ENCODE measurements around the gene CGB1. TPM values are rescaled to one million over a fixed set of nuclear protein-coding genes. Genes with fewer than 3 reads are reported as not detected.

CGB1 gene
- total RNA-seq, 4 donors from 2014 or later = not detected

GRCh38 chr19:49017666-49018351 lies 18.9 kb downstream of the CGB1 start:
- Histone ChIP-seq H3K4me3 (replicated peaks in 1 of 3) (peak overlapping the region in 1 of 3 donors; percentile 25), H3K9me3 (no peaks in the 10 kb centered on the region), H3K27me3 (no peaks in the 10 kb centered on the region), H3K36me3 (peaks cover 0 to 6% of the 10 kb centered on the region in 2 donors), H3K4me1 (peaks cover 17 to 24% of the 10 kb centered on the region in 2 donors), H3K27ac (no peak overlapping the region)
- WGBS, 2 donors = 3% methylated on average over 8 to 14 of the region's 62 CpGs
- TF ChIP-seq, protein P1, sequence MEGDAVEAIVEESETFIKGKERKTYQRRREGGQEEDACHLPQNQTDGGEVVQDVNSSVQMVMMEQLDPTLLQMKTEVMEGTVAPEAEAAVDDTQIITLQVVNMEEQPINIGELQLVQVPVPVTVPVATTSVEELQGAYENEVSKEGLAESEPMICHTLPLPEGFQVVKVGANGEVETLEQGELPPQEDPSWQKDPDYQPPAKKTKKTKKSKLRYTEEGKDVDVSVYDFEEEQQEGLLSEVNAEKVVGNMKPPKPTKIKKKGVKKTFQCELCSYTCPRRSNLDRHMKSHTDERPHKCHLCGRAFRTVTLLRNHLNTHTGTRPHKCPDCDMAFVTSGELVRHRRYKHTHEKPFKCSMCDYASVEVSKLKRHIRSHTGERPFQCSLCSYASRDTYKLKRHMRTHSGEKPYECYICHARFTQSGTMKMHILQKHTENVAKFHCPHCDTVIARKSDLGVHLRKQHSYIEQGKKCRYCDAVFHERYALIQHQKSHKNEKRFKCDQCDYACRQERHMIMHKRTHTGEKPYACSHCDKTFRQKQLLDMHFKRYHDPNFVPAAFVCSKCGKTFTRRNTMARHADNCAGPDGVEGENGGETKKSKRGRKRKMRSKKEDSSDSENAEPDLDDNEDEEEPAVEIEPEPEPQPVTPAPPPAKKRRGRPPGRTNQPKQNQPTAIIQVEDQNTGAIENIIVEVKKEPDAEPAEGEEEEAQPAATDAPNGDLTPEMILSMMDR (IDR thresholded peaks at IDR 0.05) = peak in 2 of 6 experiments; percentile 33 to 54
- TF ChIP-seq POLR2A (IDR thresholded peaks at IDR 0.05) = no peak
- DNase-seq = peak; percentile 25 to 33
- intact Hi-C loops (cut with DNase I) = no loop called here

- H3K9me3 ChIP-seq = no peaks in the 10 kb centered on the region
- peaks cover 17 to 24% of the 10 kb centered on the region in 2 donors for H3K4me1 ChIP-seq
- H3K27me3 ChIP-seq = no peaks in the 10 kb centered on the region
- no peak within 1 kb of the TSS for H3K27ac ChIP-seq
- 59 to 70% methylated on average over 14 to 17 of the region's 17 CpGs for WGBS, 2 donors
- no peak for DNase-seq
- H3K36me3 ChIP-seq = peaks cover under 1 to 11% of the 10 kb centered on the region in 2 donors
- TF ChIP-seq, protein P1 (IDR thresholded peaks at IDR 0.05) = no peak
- TF ChIP-seq POLR2A (IDR thresholded peaks at IDR 0.05) = no peak
- H3K4me3 ChIP-seq (replicated peaks in 1 of 3) = peak within 1 kb of the TSS in 1 of 3 donors; percentile 25
- intact Hi-C loops (cut with DNase I) = no loop called here
Measured at GRCh38 chr19:49017041-49017665, 19.5 kb downstream of the CGB1 start, which contains the start of gene LHB. Gene LHB, minus strand, starts transcription at chr19:49017091. Its CDS starts 10 bp downstream, at chr19:49017081.

- DNase-seq = no peak
- no peak for TF ChIP-seq POLR2A (IDR thresholded peaks at IDR 0.05)
- Histone ChIP-seq H3K4me1 (peaks cover 17 to 24% of the 10 kb centered on the region in 2 donors), H3K36me3 (peaks cover 9 to 16% of the 10 kb centered on the region in 2 donors), H3K4me3 (replicated peaks in 1 of 3) (no peak overlapping the region), H3K27ac (no peak overlapping the region), H3K27me3 (no peaks in the 10 kb centered on the region), H3K9me3 (no peaks in the 10 kb centered on the region)
- intact Hi-C loops (cut with DNase I) = no loop called here
- 93 to 94% methylated on average over 14 to 22 of the region's 29 CpGs for WGBS, 2 donors
Measured at GRCh38 chr19:49016067-49016839, 20.4 kb downstream of the CGB1 start.

GRCh38 chr19:49014870-49015255 lies 21.8 kb downstream of the CGB1 start:
- no peak for DNase-seq
- Histone ChIP-seq H3K27me3 (no peaks in the 10 kb centered on the region), H3K27ac (no peak overlapping the region), H3K9me3 (no peaks in the 10 kb centered on the region), H3K4me1 (peaks cover 17 to 24% of the 10 kb centered on the region in 2 donors), H3K36me3 (peaks cover 21 to 28% of the 10 kb centered on the region in 2 donors), H3K4me3 (replicated peaks in 1 of 3) (no peak overlapping the region)
- 79 to 98% methylated on average over 6 to 18 of the region's 18 CpGs for WGBS, 2 donors
- intact Hi-C loops (cut with DNase I) = no loop called here
- TF ChIP-seq POLR2A (IDR thresholded peaks at IDR 0.05) = no peak
- TF ChIP-seq, protein P1 (IDR thresholded peaks at IDR 0.05) = no peak

GRCh38 chr19:49014123-49014869 lies 22.4 kb downstream of the CGB1 start:
- 94% methylated on average over 31 to 32 of the region's 32 CpGs for WGBS, 2 donors
- peaks cover 16 to 19% of the 10 kb centered on the region in 2 donors for H3K4me1 ChIP-seq
- H3K36me3 ChIP-seq = peaks cover 25 to 34% of the 10 kb centered on the region in 2 donors
- H3K9me3 ChIP-seq = no peaks in the 10 kb centered on the region
- TF ChIP-seq, protein P1 (IDR thresholded peaks at IDR 0.05) = no peak
- H3K27me3 ChIP-seq = no peaks in the 10 kb centered on the region
- H3K27ac ChIP-seq = no peak overlapping the region
- no peak for DNase-seq
- intact Hi-C loops (cut with DNase I) = no loop called here
- no peak overlapping the region for H3K4me3 ChIP-seq (replicated peaks in 1 of 3)

Measured in thyroid gland (tissue), 4 donors.